ENCODE results near the gene DICER1. TPM values are rescaled to one million over a fixed set of nuclear protein-coding genes. Genes with fewer than 3 reads are reported as not detected.

Gene DICER1
- total RNA-seq, 1 donor from 2014 or later, result 118 TPM

DNA sequence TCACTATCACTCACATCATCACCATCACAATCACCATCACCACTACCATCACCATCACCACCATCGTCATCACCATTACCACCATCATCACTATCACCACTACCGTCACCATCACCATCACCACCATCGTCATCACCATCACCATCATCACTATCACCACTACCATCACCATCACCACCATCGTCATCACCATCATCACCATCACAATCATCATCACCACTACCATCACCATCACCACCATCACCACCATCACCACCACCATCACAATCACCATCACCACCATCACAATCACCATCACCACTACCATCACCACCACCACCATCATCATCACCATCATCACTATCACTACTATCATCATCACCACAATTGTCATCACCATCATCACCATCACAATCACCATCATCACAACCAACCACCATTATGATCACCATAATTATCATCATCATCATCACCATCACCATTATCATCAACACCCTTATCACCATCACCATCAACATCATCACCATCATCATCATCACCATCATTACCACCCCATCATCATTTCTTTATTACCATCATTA, 90.8 kb downstream of the DICER1 start:
- Mint-ChIP-seq H3K36me3 (ENCODE audit: insufficient read depth) (no peaks in the 10 kb centered on the region), H3K4me3 (ENCODE audit: low read depth) (no peak overlapping the region), H3K4me1 (ENCODE audit: low read depth) (no peaks in the 10 kb centered on the region), H3K27me3 (peaks cover 5% of the 10 kb centered on the region), H3K27ac (no peak overlapping the region), H3K9me3 (ENCODE audit: low read depth) (no peaks in the 10 kb centered on the region)
- DNase-seq (ENCODE audit: low spot score, unreplicated experiment), result no peak
- no peak for TF ChIP-seq CTCF (IDR thresholded peaks at IDR 0.05; ENCODE audit: unreplicated experiment)

- no peaks in the 10 kb centered on the region for H3K4me1 Mint-ChIP-seq (ENCODE audit: low read depth)
- H3K4me3 Mint-ChIP-seq (ENCODE audit: low read depth), result no peak overlapping the region
- H3K9me3 Mint-ChIP-seq (ENCODE audit: low read depth), result no peaks in the 10 kb centered on the region
- peaks cover 5% of the 10 kb centered on the region for H3K27me3 Mint-ChIP-seq
- no peak for DNase-seq (ENCODE audit: low spot score, unreplicated experiment)
- no peaks in the 10 kb centered on the region for H3K36me3 Mint-ChIP-seq (ENCODE audit: insufficient read depth)
- no peak for TF ChIP-seq CTCF (IDR thresholded peaks at IDR 0.05; ENCODE audit: unreplicated experiment)
- no peak overlapping the region for H3K27ac Mint-ChIP-seq
These were observed 91.9 kb downstream of the DICER1 start for GRCh38 chr14:95065411-95065810.

- TF ChIP-seq CTCF (IDR thresholded peaks at IDR 0.05; ENCODE audit: unreplicated experiment), result no peak
- no peaks in the 10 kb centered on the region for H3K4me1 Mint-ChIP-seq (ENCODE audit: low read depth)
- no peak overlapping the region for H3K4me3 Mint-ChIP-seq (ENCODE audit: low read depth)
- H3K27ac Mint-ChIP-seq, result no peak overlapping the region
- H3K36me3 Mint-ChIP-seq (ENCODE audit: insufficient read depth), result no peaks in the 10 kb centered on the region
- DNase-seq (ENCODE audit: low spot score, unreplicated experiment), result no peak
- H3K27me3 Mint-ChIP-seq, result peaks cover 5% of the 10 kb centered on the region
- H3K9me3 Mint-ChIP-seq (ENCODE audit: low read depth), result no peaks in the 10 kb centered on the region
These were observed 92.6 kb downstream of the DICER1 start for GRCh38 chr14:95064734-95065133.

DNA sequence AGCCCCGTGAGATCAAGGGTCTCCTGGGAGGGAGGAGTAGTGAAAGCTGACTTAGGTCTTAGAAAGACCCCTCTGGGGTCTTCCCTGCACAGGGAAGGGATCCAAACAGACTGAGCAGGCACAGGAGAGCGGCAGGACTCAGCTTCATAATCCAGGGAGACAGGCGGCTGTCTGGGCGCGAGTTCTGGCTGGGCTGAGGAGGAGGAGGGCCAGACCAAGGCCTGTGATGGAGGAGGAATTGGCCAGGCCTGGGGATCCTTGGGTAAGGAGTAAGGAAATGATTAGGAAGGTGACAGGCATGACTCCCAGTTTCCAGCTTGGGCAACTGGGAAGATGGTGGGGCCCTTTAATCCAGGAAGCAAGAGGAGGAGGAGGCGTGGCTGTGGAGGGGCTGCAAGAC, 93.1 kb downstream of the DICER1 start:
- H3K27ac Mint-ChIP-seq, result no peak overlapping the region
- no peak for TF ChIP-seq CTCF (IDR thresholded peaks at IDR 0.05; ENCODE audit: unreplicated experiment)
- peaks cover 7% of the 10 kb centered on the region for H3K27me3 Mint-ChIP-seq
- no peaks in the 10 kb centered on the region for H3K36me3 Mint-ChIP-seq (ENCODE audit: insufficient read depth)
- H3K4me1 Mint-ChIP-seq (ENCODE audit: low read depth), result no peaks in the 10 kb centered on the region
- H3K9me3 Mint-ChIP-seq (ENCODE audit: low read depth), result no peaks in the 10 kb centered on the region
- H3K4me3 Mint-ChIP-seq (ENCODE audit: low read depth), result no peak overlapping the region
- no peak for DNase-seq (ENCODE audit: low spot score, unreplicated experiment)

- H3K4me1 Mint-ChIP-seq (ENCODE audit: low read depth), result no peaks in the 10 kb centered on the region
- H3K27me3 Mint-ChIP-seq, result peaks cover 9% of the 10 kb centered on the region
- H3K9me3 Mint-ChIP-seq (ENCODE audit: low read depth), result no peaks in the 10 kb centered on the region
- no peak for TF ChIP-seq CTCF (IDR thresholded peaks at IDR 0.05; ENCODE audit: unreplicated experiment)
- no peaks in the 10 kb centered on the region for H3K36me3 Mint-ChIP-seq (ENCODE audit: insufficient read depth)
- DNase-seq (ENCODE audit: low spot score, unreplicated experiment), result no peak
- no peak overlapping the region for H3K27ac Mint-ChIP-seq
- H3K4me3 Mint-ChIP-seq (ENCODE audit: low read depth), result no peak overlapping the region
These were observed 93.9 kb downstream of the DICER1 start for GRCh38 chr14:95063391-95063790.
